ENCODE data around the gene CTBP1.
"Not testable (repeated sequence)": the region's sequence is repeated elsewhere in the genome, so short reads cannot be mapped to it uniquely, and the experiment has no call there.

The CTBP1 gene

GRCh38 chr4:1237981-1238675, 10.8 kb downstream of the CTBP1 start:
- DNase-seq (ENCODE audit: low spot score), result no peak

DNA sequence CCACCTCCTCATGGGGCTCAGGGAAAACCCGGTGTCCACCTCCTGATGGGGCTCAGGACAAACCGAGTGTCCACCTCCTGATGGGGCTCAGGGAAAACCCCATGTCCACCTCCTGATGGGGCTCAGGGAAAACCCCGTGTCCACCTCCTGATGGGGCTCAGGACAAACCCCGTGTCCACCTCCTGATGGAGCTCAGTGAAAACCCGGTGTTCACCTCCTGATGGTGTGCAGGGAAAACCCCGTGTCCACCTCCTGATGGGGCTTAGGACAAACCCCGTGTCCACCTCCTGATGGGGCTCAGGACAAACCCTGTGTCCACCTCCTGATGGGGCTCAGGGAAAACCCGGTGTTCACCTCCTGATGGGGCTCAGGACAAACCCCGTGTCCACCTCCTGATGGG, 11.7 kb downstream of the CTBP1 start:
- not testable (repeated sequence) for DNase-seq (ENCODE audit: low spot score)

GRCh38 chr4:1236836-1237235, 12.1 kb downstream of the CTBP1 start:
- not testable (repeated sequence) for DNase-seq (ENCODE audit: low spot score)

DNA sequence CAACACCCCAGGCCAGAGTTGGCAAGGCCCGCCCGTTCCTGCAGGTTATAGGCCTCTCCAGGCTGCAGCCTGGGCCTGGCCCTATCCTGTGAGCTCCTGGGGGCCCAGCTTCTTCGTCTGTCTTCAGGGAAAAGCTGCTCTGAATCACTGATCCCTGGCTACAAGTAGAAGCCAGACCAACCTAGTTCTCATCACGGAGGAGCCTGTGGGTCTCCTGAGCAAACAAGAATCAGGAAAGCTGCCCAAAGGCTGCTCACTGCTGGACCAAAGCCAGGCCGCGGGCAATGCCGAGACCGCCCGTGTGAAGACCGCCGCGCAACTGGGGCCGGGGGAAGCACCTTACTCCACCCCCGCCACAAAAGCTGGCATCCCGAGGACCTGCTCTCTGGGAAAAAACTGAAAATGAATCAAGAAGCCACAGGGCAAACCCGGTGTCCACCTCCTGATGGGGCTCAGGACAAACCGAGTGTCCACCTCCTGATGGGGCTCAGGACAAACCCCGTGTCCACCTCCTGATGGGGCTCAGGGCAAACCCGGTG, 12.8 kb downstream of the CTBP1 start:
- DNase-seq (ENCODE audit: low spot score), result no peak

DNA sequence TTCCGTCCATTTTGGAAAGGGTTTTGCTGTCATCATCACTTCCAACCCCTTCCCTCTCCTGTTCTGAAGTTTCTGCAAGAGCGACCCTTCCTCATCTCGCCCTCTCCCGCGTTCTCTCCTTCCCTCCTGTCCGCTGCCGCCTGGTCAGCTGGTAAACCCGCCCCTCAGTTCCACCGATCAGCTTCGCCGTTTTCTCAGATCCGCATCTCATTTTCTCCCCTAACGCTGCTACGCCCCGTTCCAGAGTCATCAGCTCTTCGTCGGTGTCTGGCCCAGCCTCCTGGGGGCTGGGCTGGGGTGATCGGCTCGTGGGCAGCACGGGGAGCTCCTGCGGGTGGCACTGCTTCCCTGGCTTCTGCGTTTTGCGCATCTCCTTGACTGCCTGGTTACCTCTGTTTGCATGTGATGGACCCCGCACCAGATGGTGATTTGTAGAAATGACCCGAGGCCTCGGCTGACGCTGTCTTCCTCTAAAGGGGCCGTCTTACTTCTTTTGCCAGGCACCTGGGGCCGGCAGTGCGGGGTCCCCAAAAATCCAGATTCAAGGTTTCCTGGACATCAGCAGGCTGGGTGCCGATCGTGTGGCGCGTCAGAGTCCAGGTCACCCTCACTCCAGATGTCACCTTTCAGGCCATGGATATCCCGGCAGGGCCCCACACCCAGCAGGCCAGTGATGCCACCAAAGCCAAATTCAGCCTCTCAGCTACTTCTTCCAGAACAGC, 13.4 kb downstream of the CTBP1 start:
- no peak for DNase-seq (ENCODE audit: low spot score)

- DNase-seq (ENCODE audit: low spot score), result no peak
These were observed 14.1 kb downstream of the CTBP1 start for GRCh38 chr4:1234811-1235292.

GRCh38 chr4:1234309-1234695, 14.6 kb downstream of the CTBP1 start:
- DNase-seq (ENCODE audit: low spot score), result no peak

GRCh38 chr4:1233641-1234308, 15.2 kb downstream of the CTBP1 start:
- no peak for DNase-seq (ENCODE audit: low spot score)

GRCh38 chr4:1232661-1233621, 16.0 kb downstream of the CTBP1 start:
- DNase-seq (ENCODE audit: low spot score), result no peak

- no peak for DNase-seq (ENCODE audit: low spot score)
These were observed 17.1 kb downstream of the CTBP1 start for GRCh38 chr4:1231637-1232360.

DNA sequence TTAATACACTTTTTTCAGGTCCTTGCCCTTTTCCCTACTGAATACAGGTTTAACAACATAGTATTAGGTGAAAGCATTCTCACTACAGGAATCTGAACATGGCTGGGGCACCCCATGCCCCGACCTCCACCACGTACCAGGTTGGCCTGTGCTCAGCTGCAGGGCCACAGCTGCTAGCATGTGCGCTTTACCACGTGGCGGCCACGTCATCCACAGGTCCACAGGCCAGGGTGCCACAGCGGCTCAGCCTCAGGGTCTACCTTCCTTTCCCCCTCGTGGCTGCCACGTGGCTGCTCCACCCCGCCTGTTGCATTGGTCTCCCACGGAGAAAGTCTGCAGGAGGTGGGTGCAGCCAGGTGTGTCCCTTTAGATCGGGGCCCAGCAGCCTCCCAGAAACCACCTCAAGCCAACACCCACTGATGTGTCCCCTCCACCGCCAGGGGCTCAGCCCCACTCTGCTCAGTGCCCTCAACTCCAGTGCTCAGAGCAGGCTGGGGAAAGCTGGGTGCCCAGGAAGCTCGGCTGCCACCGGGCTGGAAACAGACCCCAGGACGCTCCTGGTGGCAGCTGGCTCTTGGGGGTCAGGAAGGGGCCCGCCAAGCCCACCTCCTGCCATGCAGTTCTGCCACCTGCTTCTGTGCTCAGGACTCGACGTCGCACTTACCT, 17.8 kb downstream of the CTBP1 start:
- DNase-seq (ENCODE audit: low spot score), result no peak

DNA sequence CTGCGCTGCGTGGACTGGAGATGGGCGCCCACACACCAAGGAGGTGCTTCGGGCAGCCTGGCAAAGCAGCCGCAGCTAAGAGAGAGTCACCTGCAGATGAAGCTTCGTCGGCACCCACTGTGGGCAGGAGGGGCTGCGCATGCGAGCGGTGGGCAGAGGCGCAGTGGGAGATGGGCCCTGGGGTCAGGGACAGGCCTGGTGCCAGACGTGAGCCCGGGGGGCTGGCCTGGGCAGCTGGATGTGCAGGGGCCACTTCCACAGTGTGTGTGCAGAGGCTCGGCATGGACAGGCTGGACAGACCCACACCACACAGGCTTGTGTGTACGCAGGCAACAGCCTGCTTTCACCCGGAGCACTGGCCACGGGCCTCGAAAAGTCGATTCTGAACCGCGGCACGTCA, 18.6 kb downstream of the CTBP1 start:
- no peak for DNase-seq (ENCODE audit: low spot score)

DNA sequence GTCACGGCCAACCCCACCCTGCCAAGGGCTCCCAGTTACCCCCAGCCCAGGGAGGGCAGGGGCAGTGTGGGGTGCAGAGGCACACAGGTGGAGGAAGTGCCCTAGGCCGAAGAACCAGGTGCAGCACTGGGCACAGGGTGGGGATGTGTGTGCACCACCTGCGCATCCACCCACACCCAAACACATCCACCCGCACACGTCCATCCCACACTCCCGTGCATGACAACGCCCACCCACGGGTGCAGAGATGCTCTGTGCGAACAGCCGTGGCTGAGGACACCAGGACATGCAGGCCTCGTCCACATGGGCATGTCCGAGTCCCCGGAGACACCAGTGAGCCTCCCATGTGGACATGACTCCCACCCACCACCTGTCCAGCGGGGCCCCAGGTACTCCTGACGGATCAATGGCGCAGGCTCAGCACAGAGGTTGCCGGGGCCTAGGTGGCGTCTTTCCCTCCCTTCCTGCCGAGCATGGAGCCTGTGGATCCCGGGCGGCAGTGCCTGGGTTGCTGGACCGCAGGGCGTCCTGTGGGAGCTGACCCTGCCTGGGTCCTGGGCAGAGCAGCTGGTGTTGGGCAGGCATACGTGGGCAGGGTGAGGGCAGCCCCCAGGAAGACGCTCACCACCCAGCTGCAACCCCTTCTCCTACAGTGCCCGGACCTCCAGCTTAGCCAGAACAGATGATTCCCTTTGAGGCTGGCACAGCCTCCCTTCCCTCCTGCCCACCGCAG, 19.6 kb downstream of the CTBP1 start:
- DNase-seq (ENCODE audit: low spot score), result no peak

DNA sequence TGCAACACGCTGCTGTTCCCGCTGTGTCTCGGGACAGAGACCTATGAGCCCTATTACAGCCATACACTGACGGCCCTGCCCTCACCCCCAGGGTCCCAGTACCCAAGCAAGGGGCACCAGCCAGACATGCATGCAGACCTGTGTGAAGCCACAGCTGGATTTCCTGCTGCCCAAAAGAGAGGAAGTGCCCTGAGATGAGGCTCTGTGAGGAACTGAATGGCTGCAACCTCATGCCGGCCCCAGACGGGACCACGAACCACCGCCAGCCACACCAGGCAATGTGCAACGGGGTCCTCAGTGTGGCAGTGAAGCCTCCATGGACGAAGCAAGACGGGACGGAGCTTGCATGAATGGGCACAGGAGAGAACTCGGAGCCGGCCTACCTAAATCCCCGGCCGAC, 21.1 kb downstream of the CTBP1 start:
- no peak for DNase-seq (ENCODE audit: low spot score)

GRCh38 chr4:1226598-1226997, 22.3 kb downstream of the CTBP1 start:
- DNase-seq (ENCODE audit: low spot score), result no peak

DNA sequence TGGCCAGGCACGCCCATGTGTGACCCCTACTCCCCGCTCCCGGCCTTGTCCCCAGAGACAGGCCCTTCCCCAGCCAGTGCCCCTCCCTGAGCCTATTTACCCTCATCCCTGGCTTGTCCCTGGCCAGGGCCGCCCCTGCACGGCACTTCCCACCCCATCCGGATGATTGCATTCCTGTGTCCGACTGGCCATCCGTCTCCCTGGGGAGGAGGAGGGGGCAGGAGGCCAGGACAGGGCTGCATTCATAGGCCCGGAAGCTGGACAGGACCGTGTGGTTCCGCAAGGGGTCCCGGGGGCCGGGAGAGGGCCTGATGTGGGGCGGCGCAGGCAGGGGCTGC, 22.8 kb downstream of the CTBP1 start:
- DNase-seq (ENCODE audit: low spot score), result no peak

GRCh38 chr4:1225272-1226143, 23.4 kb downstream of the CTBP1 start:
- no peak for DNase-seq (ENCODE audit: low spot score)

DNA sequence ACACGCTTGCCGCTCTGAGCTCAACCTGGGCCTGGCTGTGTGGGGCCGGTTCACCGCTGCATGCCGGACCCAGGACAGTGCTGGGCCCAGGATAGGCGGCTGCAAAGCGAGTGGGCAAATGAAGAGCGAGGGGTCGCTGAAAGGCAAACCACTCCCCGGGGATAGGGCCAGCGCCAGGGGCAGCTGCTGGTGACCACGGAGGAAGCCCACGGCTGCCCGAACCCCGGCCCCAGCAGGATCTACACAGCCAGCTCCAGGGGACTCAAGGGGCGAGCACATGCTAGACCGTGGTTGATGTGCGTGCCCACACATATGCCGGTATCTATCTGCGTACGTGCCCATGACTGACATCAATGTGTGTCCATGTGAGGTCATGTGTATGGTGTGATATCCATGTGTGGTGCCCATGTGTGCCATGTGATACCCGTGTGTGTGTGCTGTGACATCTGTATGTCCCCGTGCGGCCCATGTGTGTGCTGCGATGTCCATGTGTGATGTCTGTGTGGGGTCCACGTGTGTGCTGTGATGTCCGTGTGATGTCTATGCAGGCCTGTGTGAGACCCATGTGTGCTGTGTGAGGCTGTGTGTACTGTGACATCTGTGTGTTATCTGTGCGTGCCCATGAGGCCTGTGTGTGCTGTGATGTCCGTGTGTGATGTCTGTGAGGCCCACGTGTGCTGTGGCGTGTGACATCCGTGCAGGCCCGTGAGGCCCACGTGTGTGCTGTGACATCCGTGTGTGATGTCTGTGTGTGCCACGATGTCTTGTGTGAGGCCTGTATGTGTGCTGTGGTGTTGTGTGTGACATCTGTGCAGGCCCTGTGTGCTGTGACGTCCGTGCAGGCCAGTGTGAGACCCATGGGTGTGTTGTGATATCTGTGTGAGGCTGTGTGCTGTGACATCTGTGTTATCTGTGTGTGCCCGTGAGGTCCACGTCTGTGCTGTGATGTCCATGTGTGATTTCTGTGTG, 24.8 kb downstream of the CTBP1 start:
- no peak for DNase-seq (ENCODE audit: low spot score)

All from activated CD4-positive, alpha-beta T cell treated with anti-CD3 and anti-CD28 coated beads, Interleukin-2, Interleukin-4, amounts not matched to agents 100 ng/mL and 50 ng/mL, durations not matched to agents 16 hours and 8 hours (primary cell).